Neuronal stem cell (in vitro differentiated cells): ENCODE measurements around the gene NAV2.

Experiments used
- DNase-seq: peaks from one replicate; pipeline ENCODE4 v3.0.0-alpha.2; 2013; ENCODE audit warnings: low spot score
- H2AFZ ChIP-seq: one replicate; pipeline ENCODE4 v1.6.1; 2013; ENCODE audit warnings: mild to moderate bottlenecking, low read length, inconsistent platforms
- H2AK5ac ChIP-seq: 2 replicates; pipeline ENCODE4 v1.6.1; 2013; ENCODE audit warnings: low read depth, mild to moderate bottlenecking, inconsistent platforms, low read length, moderate library complexity, mixed read lengths
- H2BK120ac ChIP-seq: 2 replicates; pipeline ENCODE4 v1.6.1; 2013; ENCODE audit warnings: low read depth, mild to moderate bottlenecking, inconsistent platforms, low read length, moderate library complexity, mixed read lengths
- H2BK12ac ChIP-seq: one replicate; pipeline ENCODE4 v1.6.1; 2013; ENCODE audit warnings: low read length, inconsistent platforms
- H2BK15ac ChIP-seq: 2 replicates; pipeline ENCODE4 v1.6.1; 2013; ENCODE audit warnings: mild to moderate bottlenecking, low read length, inconsistent platforms, mixed read lengths
- H2BK5ac ChIP-seq: one replicate; pipeline ENCODE4 v1.6.1; 2013; ENCODE audit warnings: inconsistent platforms, mild to moderate bottlenecking, low read length, moderate library complexity
- H3K14ac ChIP-seq: one replicate; pipeline ENCODE4 v1.6.1; 2013; ENCODE audit warnings: low read length, inconsistent platforms
- H3K18ac ChIP-seq: 2 replicates; pipeline ENCODE4 v1.6.1; 2013; ENCODE audit warnings: low read length, inconsistent platforms
- H3K23ac ChIP-seq: 2 replicates; pipeline ENCODE4 v1.6.1; 2013; ENCODE audit warnings: low read depth, mild to moderate bottlenecking, mixed read lengths, low read length, inconsistent platforms; ENCODE audit not compliant: poor library complexity
- H3K27ac ChIP-seq: replicated peaks from 3 replicates; pipeline ENCODE4 v1.5.1; 2013; ENCODE audit warnings: low read length, inconsistent platforms
- H3K27me3 ChIP-seq, 3 experiments: 2 replicates each; pipeline ENCODE4 v1.6.1; 2013; ENCODE audit warnings: low read length in 3 of 3, mild to moderate bottlenecking in 2 of 3, inconsistent platforms in 1 of 3, low read depth in 1 of 3, mixed read lengths in 1 of 3, moderate library complexity in 1 of 3; ENCODE audit not compliant: control insufficient read depth in 3 of 3, insufficient read depth in 3 of 3
- H3K36me3 ChIP-seq, 2 donors: replicated peaks in 1 of 2; 2 replicates each; pipeline ENCODE4 v1.6.1; 2013; ENCODE audit warnings: low read length in 2 of 2; ENCODE audit not compliant: control insufficient read depth in 2 of 2, insufficient read depth in 2 of 2
- H3K4ac ChIP-seq: 2 replicates; pipeline ENCODE4 v1.6.1; 2013; ENCODE audit warnings: inconsistent platforms, mild to moderate bottlenecking, low read length, moderate library complexity
- H3K4me1 ChIP-seq, 2 donors: 1 replicate in 1 of 2; 2 replicates in 1 of 2; pipeline ENCODE4 v1.6.1; 2013; ENCODE audit warnings: low read length in 2 of 2, low read depth in 1 of 2; ENCODE audit not compliant: control insufficient read depth in 2 of 2, insufficient read depth in 1 of 2
- H3K4me2 ChIP-seq: one replicate; pipeline ENCODE4 v1.6.1; 2013; ENCODE audit warnings: mild to moderate bottlenecking, low read length, inconsistent platforms; ENCODE audit not compliant: insufficient read depth, poor library complexity, severe bottlenecking
- H3K4me3 ChIP-seq, 2 donors: 2 replicates each; pipeline ENCODE4 v1.5.1; 2013; ENCODE audit warnings: low read length in 2 of 2, mild to moderate bottlenecking in 2 of 2, inconsistent platforms in 1 of 2, moderate library complexity in 1 of 2
- H3K79me1 ChIP-seq: one replicate; pipeline ENCODE4 v1.6.1; 2013; ENCODE audit warnings: low read depth, mild to moderate bottlenecking, inconsistent platforms, low read length, moderate library complexity
- H3K9ac ChIP-seq: one replicate; pipeline ENCODE4 v1.6.1; 2013; ENCODE audit warnings: mild to moderate bottlenecking, low read depth, low read length, inconsistent platforms; ENCODE audit not compliant: poor library complexity
- H3K9me3 ChIP-seq, 2 donors: replicated peaks in 1 of 2; 2 replicates each; pipeline versions ENCODE3 to v1.6.1; 2013; ENCODE audit warnings: low read length in 2 of 2, mild to moderate bottlenecking in 2 of 2, inconsistent platforms in 1 of 2, low read depth in 1 of 2, mixed read lengths in 1 of 2, moderate library complexity in 1 of 2; ENCODE audit not compliant: control insufficient read depth in 2 of 2, insufficient read depth in 1 of 2
- H4K8ac ChIP-seq: one replicate; pipeline ENCODE4 v1.6.1; 2013; ENCODE audit warnings: low read depth, mild to moderate bottlenecking, inconsistent platforms, low read length, moderate library complexity
- H4K91ac ChIP-seq: one replicate; pipeline ENCODE4 v1.6.1; 2013; ENCODE audit warnings: low read length, low read depth, mild to moderate bottlenecking, inconsistent platforms; ENCODE audit not compliant: poor library complexity
- WGBS, 2 donors: extraction: QIAGEN DNeasy Blood & Tissue Kit; methylation state at CpG; one replicate each; pipeline ENCODE4 v1.1.7; 2013; ENCODE audit warnings: missing lambda C conversion rate in 2 of 2, mixed read lengths in 1 of 2; ENCODE audit not compliant: insufficient read length in 2 of 2, insufficient replicate concordance in 1 of 2; ENCODE audit errors: extremely low coverage in 2 of 2; 5-methylcytosine and 5-hydroxymethylcytosine counted together

NAV2 gene

DNA sequence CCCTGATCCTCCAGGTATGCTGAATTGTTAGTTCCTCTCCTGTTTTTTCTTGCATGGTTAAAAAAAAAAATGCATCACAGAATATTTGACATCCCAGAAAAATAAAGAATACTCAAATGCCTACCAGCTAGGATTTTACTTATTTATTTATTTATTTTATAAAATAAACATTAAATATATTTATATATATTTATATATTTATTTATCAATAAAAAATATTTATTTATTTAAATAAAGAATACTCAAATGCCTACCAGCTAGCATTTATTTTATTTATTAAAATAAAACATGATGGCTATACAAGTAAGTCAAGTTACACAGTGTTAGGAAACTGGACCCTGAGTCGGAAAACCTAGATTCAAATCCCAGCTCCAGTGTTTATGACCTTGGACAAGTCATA is 164.1 kb downstream of the NAV2 start:
- no peak overlapping the region for H2AFZ ChIP-seq
- no peak overlapping the region for H2BK120ac ChIP-seq
- H3K9me3 ChIP-seq = no peaks in the 10 kb centered on the region
- H4K91ac ChIP-seq = no peak overlapping the region
- no peak overlapping the region for H2BK12ac ChIP-seq
- no peak overlapping the region for H3K18ac ChIP-seq
- H4K8ac ChIP-seq = no peak overlapping the region
- no peak overlapping the region for H2BK15ac ChIP-seq
- no peak overlapping the region for H3K4ac ChIP-seq
- H3K4me2 ChIP-seq = no peak overlapping the region
- H3K27ac ChIP-seq = no peak overlapping the region
- H3K4me1 ChIP-seq = peaks cover 18 to 19% of the 10 kb centered on the region in 2 donors
- H2BK5ac ChIP-seq = no peak overlapping the region
- DNase-seq = no peak
- no peak overlapping the region for H3K23ac ChIP-seq
- H3K9ac ChIP-seq = no peak overlapping the region
- no peaks in the 10 kb centered on the region for H3K27me3 ChIP-seq
- H3K79me1 ChIP-seq = no peaks in the 10 kb centered on the region
- no CpG with 5 or more reads among the region's 1 CpG for WGBS, 2 donors
- H2AK5ac ChIP-seq = no peak overlapping the region
- H3K14ac ChIP-seq = no peak overlapping the region
- H3K36me3 ChIP-seq = peaks cover 0 to 20% of the 10 kb centered on the region in 2 donors
- no peak overlapping the region for H3K4me3 ChIP-seq

DNA sequence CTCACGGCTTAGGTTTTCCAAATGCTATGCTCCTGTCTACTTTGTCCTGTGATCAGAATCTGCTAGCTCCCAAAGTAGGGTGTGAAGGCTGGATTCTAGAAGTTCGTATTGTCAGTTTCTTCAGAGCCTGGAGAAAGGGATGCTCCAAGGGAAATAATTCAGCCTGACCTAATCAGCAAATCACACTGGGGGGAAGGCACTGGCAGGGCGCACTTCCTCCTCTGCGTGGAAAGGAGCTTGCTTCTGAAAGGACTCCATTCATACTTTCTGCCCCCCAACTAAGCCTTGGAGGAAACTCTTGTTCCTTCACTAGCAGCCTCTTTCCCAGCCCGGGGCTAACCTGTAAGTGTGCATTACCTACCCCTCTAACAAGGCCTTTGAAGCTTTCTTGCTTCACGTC is 165.9 kb downstream of the NAV2 start:
- Histone ChIP-seq H3K9ac (no peak overlapping the region), H2AFZ (no peak overlapping the region), H3K4me3 (no peak overlapping the region), H3K14ac (no peak overlapping the region), H2BK120ac (no peak overlapping the region), H2BK12ac (no peak overlapping the region), H3K27ac (no peak overlapping the region), H3K18ac (no peak overlapping the region), H4K8ac (no peak overlapping the region), H2AK5ac (no peak overlapping the region), H3K4ac (no peak overlapping the region), H3K9me3 (no peaks in the 10 kb centered on the region), H2BK5ac (no peak overlapping the region), H3K79me1 (no peaks in the 10 kb centered on the region), H2BK15ac (no peak overlapping the region), H3K36me3 (peaks cover 0 to 30% of the 10 kb centered on the region in 2 donors), H3K4me1 (peaks cover 8 to 10% of the 10 kb centered on the region in 2 donors), H3K4me2 (no peak overlapping the region), H3K27me3 (no peaks in the 10 kb centered on the region), H4K91ac (no peak overlapping the region), H3K23ac (no peak overlapping the region)
- WGBS, 2 donors = no CpG with 5 or more reads among the region's 6 CpGs
- no peak for DNase-seq

DNA sequence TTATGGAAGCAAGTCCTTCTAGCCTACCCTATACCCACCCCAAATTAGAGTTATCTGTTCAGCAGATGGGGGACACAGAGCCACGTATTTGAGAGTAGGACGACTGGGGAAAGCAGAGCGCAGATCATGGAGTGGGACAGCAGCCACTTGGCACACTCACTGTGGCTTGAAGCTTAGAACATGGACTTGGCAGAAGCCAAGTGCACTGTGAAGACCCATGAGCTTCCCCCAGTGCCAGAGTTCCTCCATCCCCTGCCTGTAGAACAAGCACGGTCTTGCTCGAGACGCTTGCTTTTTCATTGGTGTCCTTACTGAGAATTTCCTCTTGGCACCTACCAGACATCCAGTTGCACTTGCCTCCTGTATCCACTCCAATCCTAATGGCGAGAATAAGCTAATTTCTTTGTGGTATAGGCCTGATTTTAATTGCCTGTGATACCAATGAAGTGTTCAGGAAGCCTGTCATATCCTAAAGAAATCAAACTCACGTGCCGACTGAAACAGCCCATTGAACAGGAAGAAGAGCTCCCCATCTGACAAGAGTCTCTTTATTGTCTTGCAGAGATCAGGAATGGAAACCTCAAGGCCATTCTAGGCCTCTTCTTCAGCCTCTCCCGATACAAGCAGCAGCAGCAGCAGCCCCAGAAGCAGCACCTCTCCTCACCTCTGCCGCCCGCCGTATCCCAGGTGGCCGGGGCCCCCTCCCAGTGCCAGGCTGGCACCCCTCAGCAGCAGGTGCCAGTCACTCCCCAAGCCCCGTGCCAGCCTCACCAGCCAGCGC is 166.9 kb downstream of the NAV2 start:
- H3K27ac ChIP-seq = no peak overlapping the region
- H3K36me3 ChIP-seq = peaks cover 0 to 33% of the 10 kb centered on the region in 2 donors
- H4K8ac ChIP-seq = no peak overlapping the region
- H3K9me3 ChIP-seq = no peaks in the 10 kb centered on the region
- no peak overlapping the region for H2BK12ac ChIP-seq
- no peaks in the 10 kb centered on the region for H3K79me1 ChIP-seq
- no peak overlapping the region for H2BK5ac ChIP-seq
- no peak overlapping the region for H3K4ac ChIP-seq
- H3K14ac ChIP-seq = no peak overlapping the region
- H3K4me1 ChIP-seq = peaks cover under 1 to 4% of the 10 kb centered on the region in 2 donors
- no peak overlapping the region for H3K18ac ChIP-seq
- no peak for DNase-seq
- H3K9ac ChIP-seq = no peak overlapping the region
- no peak overlapping the region for H2BK15ac ChIP-seq
- no peak overlapping the region for H2AFZ ChIP-seq
- no peak overlapping the region for H3K23ac ChIP-seq
- no peak overlapping the region for H3K4me3 ChIP-seq
- H4K91ac ChIP-seq = no peak overlapping the region
- no peak overlapping the region for H3K4me2 ChIP-seq
- H2BK120ac ChIP-seq = no peak overlapping the region
- no peak overlapping the region for H2AK5ac ChIP-seq
- no CpG with 5 or more reads among the region's 16 CpGs for WGBS, 2 donors
- H3K27me3 ChIP-seq = no peaks in the 10 kb centered on the region

DNA sequence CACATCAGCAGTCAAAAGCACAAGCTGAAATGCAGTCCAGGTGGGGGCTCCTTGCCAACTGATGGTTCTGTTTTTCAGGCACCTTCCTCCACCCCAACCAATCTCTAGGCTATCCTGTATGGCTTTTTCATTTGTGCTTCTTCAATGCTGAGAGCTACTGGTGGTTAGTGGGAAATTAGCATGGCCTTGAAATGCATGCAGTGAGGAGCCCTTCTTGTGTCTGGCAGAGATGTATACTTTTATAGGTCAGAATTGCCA is 167.4 kb downstream of the NAV2 start:
- no peaks in the 10 kb centered on the region for H3K79me1 ChIP-seq
- H3K14ac ChIP-seq = no peak overlapping the region
- H3K27me3 ChIP-seq = no peaks in the 10 kb centered on the region
- no peak overlapping the region for H3K4me2 ChIP-seq
- H3K9ac ChIP-seq = no peak overlapping the region
- H2AK5ac ChIP-seq = no peak overlapping the region
- H2BK120ac ChIP-seq = no peak overlapping the region
- H2BK12ac ChIP-seq = no peak overlapping the region
- no peak overlapping the region for H2AFZ ChIP-seq
- H3K23ac ChIP-seq = no peak overlapping the region
- H2BK5ac ChIP-seq = no peak overlapping the region
- H2BK15ac ChIP-seq = no peak overlapping the region
- H3K4me1 ChIP-seq = peaks cover 0 to 4% of the 10 kb centered on the region in 2 donors
- H4K91ac ChIP-seq = no peak overlapping the region
- no peak overlapping the region for H3K4me3 ChIP-seq
- H3K4ac ChIP-seq = no peak overlapping the region
- no peak overlapping the region for H3K27ac ChIP-seq
- H3K18ac ChIP-seq = no peak overlapping the region
- peaks cover 0 to 39% of the 10 kb centered on the region in 2 donors for H3K36me3 ChIP-seq
- DNase-seq = no peak
- H4K8ac ChIP-seq = no peak overlapping the region
- no peaks in the 10 kb centered on the region for H3K9me3 ChIP-seq
